ENCODE measurements around the gene IFT122. TPM values are rescaled to one million over a fixed set of nuclear protein-coding genes. Genes with fewer than 3 reads are reported as not detected.

IFT122 gene
- total RNA-seq, 1 donor from 2014 or later, result 13.7 TPM

DNA sequence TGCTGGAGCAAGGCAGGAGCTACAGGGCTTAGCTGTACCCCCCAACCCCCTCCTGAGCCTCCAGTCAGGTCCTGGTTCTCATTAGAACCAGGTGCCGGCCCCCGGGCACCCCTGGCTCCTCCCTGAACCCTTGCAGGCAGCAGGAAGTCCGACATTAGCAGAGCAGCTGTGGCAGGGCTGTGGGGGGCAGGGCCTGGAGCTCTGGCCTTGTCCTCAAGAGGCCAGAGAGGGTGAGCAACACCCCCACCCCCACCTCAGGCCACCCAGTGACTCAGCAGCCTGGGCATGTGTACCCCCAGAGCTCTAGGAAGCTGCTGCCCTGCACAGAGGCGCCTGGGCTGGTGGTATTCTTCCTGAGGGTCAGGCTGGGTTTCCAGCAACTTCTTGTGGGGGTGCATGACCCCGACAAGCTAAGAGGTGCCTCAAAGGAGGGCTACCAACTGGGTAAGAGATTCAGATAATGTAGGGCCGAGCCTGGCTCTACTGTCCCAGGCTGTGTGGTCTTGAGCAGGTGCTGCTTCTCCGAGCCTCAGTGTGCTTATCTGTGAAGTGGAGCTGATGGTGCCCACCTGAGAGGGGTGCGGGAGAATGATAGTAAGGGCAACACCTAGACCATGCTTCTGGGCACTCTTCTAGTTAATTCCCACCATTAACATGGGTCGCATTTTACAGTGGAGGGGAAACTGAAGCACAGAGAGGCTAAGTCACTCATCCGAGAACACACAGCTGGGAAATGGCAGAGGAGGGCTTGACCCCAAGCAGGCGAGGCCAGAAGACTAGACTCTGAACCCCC lies 118.9 kb downstream of the IFT122 start:
- H3K4me1 Mint-ChIP-seq, result peaks cover 4% of the 10 kb centered on the region
- DNase-seq, result no peak
- no peaks in the 10 kb centered on the region for H3K9me3 Mint-ChIP-seq
- peaks cover 12% of the 10 kb centered on the region for H3K27me3 Mint-ChIP-seq
- H3K36me3 Mint-ChIP-seq (ENCODE audit: low read depth), result no peaks in the 10 kb centered on the region
- intact Hi-C loops (cut with micrococcal nuclease), result no loop called here
- H3K4me3 Mint-ChIP-seq, result no peak overlapping the region
- no peak overlapping the region for H3K27ac Mint-ChIP-seq

DNA sequence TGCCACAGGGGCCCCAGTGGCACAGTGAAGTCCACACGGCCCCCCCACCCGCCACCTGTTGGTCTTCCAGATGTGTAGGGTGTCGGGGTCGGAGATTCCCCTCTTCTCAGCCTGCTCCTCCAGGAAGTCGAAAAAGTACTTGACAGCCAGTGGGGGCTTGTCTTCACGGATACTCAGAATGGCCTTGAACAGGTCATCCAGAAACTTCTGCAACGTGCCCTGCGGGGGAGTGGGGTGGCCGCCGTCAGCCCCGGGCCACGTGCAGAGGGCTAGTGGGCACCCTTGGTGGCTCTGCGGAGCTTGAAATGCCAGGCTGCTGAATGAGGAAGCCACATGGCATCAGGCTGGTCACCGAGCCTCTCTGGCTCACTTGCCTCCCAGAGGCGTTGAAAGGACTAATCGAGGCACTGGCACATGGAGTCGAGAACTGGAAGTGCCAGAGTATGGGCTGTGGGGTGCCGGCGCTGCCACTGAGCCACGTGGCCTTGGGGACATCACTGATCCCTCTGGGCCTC lies 119.6 kb downstream of the IFT122 start:
- no peaks in the 10 kb centered on the region for H3K9me3 Mint-ChIP-seq
- no peak overlapping the region for H3K27ac Mint-ChIP-seq
- no peak for DNase-seq
- H3K36me3 Mint-ChIP-seq (ENCODE audit: low read depth), result no peaks in the 10 kb centered on the region
- H3K27me3 Mint-ChIP-seq, result peaks cover 8% of the 10 kb centered on the region
- no peak overlapping the region for H3K4me3 Mint-ChIP-seq
- intact Hi-C loops (cut with micrococcal nuclease), result no loop called here
- H3K4me1 Mint-ChIP-seq, result peaks cover 4% of the 10 kb centered on the region

DNA sequence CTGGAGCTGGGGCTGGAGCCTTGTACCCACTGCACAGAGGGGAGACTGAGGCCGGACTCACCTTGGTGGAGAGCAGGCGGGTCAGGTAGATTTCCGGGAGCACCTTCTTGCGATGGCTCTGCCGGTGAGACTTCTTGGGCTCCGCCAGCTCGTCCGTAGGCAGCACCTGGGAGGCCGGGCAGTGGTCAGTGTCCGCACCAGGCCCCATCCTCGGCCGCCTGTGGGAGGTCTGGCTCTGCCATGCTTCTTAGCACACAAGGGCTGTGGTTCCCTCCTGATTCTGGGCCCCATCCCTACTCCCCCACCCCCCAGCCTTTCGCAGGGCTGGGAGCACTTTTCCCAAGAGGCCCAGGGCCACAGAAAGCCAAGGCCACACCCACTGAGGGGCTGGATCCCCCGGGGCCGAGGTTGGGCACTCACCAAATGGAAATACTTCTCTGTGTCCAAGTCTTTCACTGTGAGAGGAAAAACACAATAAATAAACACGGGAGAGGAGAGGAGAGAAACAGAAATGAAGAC lies 120.3 kb downstream of the IFT122 start:
- DNase-seq, result no peak
- intact Hi-C loops (cut with micrococcal nuclease), result no loop called here
- Mint-ChIP-seq H3K4me1 (peaks cover 4% of the 10 kb centered on the region), H3K27me3 (peaks cover 4% of the 10 kb centered on the region), H3K9me3 (no peaks in the 10 kb centered on the region), H3K36me3 (ENCODE audit: low read depth) (no peaks in the 10 kb centered on the region), H3K27ac (no peak overlapping the region), H3K4me3 (no peak overlapping the region)

DNA sequence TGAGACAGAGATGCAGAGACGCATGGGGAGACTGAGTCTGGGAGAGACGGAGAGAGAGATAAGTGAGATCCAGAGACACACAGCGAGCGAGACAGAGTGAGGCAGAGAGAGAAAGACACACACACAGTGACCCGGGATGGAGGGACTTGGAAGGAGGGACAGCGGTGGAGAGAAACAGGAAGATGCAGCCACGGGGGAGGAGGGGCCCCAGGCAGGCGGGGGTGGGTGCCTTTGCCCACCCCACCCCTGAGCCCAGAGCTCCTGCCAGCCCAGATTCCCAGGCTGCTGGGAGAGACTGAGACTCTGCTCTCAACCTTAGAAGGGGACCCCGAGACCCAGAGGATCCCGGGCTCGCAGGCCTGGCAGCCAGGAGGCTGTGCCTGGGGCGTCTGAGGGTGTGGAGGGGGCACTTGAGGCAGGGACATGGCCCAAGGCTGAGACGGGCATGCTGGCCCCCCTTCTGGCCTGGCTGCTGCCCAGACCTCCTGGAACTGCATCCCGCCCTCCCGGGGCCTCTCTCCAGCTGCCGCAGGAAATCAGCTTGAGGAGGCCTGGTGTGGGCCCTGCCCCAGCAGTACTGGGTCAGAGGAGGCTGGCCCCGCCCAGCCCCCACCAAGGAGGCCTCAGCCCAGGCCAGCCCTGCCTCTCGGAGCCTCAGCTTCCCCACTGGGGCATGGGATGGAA lies 121.0 kb downstream of the IFT122 start:
- H3K4me1 Mint-ChIP-seq, result peaks cover 4% of the 10 kb centered on the region

DNA sequence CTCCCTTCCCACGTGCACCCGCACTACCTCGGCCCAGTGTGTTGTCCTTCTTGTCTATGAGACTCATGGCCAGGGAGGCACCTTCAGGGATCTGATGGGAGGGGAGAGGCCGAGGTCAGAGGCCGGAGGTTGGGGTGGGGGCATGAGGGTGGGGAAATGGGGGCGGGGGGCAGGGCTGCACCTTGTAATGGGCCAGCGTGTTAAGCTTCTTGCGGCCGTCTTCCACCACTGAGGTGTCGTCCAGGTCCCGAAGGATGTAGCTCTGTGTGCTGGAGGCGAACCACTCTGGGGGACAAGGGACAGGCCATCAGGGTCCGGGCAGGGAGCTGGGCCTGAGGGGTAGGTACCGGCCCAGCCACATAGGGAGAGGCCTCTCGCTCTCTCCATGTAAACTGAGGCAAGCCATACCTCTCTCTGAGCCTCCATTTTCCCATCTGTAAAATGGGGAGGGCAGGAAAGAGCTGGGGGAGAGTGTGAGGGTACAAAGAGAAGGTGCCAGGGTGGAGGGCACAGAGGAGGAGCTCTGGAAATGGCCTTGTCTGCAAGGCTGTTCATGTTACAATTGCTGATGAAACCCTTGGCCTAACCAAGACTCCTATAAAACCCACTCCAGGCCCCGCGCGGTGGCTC lies 121.7 kb downstream of the IFT122 start:
- Mint-ChIP-seq H3K27ac (no peak overlapping the region), H3K4me3 (no peak overlapping the region), H3K27me3 (peaks cover 4% of the 10 kb centered on the region), H3K4me1 (peaks cover 4% of the 10 kb centered on the region), H3K36me3 (ENCODE audit: low read depth) (no peaks in the 10 kb centered on the region), H3K9me3 (no peaks in the 10 kb centered on the region)
- intact Hi-C loops (cut with micrococcal nuclease), result no loop called here
- DNase-seq, result no peak

More for the DNA sequence above, 121.0 kb downstream of the IFT122 start:
- Mint-ChIP-seq H3K27ac (no peak overlapping the region), H3K4me3 (no peak overlapping the region), H3K27me3 (peaks cover 4% of the 10 kb centered on the region), H3K36me3 (ENCODE audit: low read depth) (no peaks in the 10 kb centered on the region), H3K9me3 (no peaks in the 10 kb centered on the region)
- intact Hi-C loops (cut with micrococcal nuclease), result no loop called here
- no peak for DNase-seq

DNA sequence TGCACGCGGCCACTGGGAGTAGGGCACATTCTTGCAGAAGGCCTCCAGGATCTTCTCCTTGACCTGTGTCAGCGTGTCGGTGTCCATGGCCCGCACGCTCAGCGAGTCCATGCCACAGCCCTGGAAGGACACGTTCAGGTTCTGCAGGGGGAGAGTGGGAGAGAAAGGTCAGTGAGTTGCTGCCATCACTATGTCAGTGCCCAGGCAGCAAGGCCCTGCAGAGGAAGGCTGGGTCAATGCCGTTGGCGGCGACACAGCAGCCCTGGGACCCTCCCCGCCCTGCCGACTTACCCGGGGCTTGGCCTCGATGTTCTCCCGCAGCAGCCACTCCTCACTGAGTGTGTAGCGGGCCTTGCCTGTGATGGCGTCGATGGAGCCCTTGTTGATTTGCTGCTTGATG lies 122.8 kb downstream of the IFT122 start:
- H3K36me3 Mint-ChIP-seq (ENCODE audit: low read depth), result no peaks in the 10 kb centered on the region
- DNase-seq, result no peak
- no peaks in the 10 kb centered on the region for H3K9me3 Mint-ChIP-seq
- peaks cover 4% of the 10 kb centered on the region for H3K27me3 Mint-ChIP-seq
- no peak overlapping the region for H3K4me3 Mint-ChIP-seq
- no peak overlapping the region for H3K27ac Mint-ChIP-seq
- intact Hi-C loops (cut with micrococcal nuclease), result no loop called here
- H3K4me1 Mint-ChIP-seq, result peaks cover 4% of the 10 kb centered on the region

DNA sequence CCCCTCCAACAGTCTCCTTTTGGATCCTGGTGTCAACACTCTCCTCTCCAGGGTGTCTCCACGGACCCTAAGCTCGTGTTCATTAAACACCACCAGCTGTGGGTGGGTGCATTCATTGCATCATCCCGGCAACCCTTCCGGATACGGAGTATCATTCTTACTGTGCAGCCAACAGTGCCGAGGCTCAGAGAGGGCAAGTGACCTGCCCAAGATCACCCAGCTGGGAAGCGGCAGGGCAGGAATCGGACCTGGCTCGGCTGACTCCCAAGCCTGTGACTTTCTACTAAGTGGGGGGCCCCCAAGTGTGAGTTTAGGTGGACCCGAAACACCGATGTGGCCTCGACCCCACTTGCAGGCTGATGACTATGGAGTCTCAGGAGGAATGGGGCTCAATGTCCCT lies 123.3 kb downstream of the IFT122 start:
- Mint-ChIP-seq H3K36me3 (ENCODE audit: low read depth) (no peaks in the 10 kb centered on the region), H3K27ac (no peak overlapping the region), H3K4me1 (peaks cover 3% of the 10 kb centered on the region), H3K4me3 (no peak overlapping the region), H3K9me3 (no peaks in the 10 kb centered on the region), H3K27me3 (peaks cover 1% of the 10 kb centered on the region)
- DNase-seq, result no peak
- intact Hi-C loops (cut with micrococcal nuclease), result no loop called here

DNA sequence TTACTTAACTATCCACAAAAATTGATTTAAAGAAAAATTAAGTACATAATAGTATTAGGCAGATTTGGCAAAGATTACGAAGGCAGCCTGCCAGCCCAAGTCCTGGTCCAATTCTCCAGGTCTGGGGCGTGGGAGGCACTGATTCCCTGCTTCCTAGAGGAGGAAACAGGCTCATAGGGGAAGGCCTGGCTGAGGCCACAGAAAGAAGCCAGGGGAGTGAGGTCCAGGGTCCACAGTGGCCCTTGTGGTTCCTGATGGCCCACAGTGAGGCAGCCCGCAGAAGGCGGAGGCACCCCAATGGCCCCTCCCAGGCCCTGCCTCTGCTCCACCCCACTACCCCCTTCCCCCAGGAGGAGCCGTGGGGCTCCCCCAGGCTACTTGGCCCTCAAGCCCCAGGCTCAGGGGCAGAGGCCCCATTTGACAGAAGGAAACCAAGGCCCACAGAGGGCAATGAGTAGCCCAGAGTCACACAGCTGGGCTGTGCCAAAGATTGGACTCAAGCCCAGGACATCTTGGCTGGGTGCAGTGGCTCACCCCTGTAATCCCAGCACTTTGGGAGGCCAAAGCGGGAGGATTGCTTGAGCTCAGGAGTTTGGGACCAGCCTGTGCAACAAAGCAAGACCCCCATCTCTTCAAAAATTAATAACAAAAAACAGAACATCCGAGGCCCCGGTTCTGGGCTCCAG lies 124.0 kb downstream of the IFT122 start:
- H3K27me3 Mint-ChIP-seq, result no peaks in the 10 kb centered on the region

DNA sequence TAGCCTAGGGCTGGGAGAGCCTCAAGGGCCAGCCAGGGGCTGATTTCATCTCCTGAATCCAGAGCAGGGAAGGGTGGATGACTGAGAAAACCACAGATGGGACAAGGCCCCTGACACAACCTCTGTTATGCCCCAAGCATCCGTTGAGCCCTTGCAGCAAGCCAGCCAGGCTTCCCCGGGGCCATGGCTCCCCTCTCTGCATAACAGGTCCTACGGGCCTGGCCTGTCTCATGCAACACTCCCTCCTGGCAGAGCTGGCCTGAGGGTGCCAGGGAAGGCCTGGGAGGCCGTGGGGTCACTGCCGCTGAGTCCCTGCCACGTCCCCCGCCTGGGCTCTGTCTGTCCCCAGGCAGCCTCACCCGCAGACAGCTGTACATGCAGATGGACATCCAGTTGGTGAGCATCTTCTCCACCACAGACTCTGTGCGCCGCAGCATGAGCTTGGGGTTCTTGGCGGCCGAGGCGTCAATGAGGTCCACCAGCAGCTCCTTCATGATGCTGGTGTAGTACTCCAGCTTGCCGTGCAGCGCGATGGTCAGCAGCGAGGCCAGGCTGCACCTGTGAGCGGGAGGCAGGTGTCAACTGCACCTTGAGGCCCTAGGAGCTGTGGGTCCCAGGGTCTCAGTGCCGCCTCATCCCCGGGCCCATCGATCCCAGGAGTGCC lies 125.1 kb downstream of the IFT122 start:
- H3K9me3 Mint-ChIP-seq, result no peaks in the 10 kb centered on the region
- H3K4me1 Mint-ChIP-seq, result peaks cover 2% of the 10 kb centered on the region
- no peaks in the 10 kb centered on the region for H3K27me3 Mint-ChIP-seq
- H3K27ac Mint-ChIP-seq, result no peak overlapping the region
- DNase-seq, result no peak
- intact Hi-C loops (cut with micrococcal nuclease), result no loop called here
- no peak overlapping the region for H3K4me3 Mint-ChIP-seq
- H3K36me3 Mint-ChIP-seq (ENCODE audit: low read depth), result no peaks in the 10 kb centered on the region

More for the DNA sequence above, 124.0 kb downstream of the IFT122 start:
- Mint-ChIP-seq H3K36me3 (ENCODE audit: low read depth) (no peaks in the 10 kb centered on the region), H3K27ac (no peak overlapping the region), H3K9me3 (no peaks in the 10 kb centered on the region), H3K4me1 (peaks cover 2% of the 10 kb centered on the region), H3K4me3 (no peak overlapping the region)
- DNase-seq, result no peak
- intact Hi-C loops (cut with micrococcal nuclease), result no loop called here

DNA sequence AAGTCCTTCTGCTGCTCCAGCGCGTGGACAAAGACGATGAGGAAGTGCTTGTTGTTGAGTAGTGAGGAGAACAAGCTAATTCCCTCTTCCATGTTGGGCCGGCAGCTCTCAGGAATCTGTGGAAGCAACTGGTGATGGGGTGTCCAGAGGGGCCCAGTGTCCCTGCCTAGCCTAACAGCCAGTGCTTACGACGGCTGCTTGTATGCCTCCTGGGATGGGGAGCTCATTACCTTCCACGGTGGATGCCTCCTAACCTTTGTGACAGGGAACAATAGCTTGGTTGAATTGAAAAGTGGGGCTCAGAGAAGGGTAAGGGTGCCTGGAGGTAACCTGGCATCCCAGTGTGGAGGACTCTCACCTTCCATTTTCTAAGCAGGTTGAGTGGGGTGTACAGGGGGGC lies 125.9 kb downstream of the IFT122 start:
- H3K9me3 Mint-ChIP-seq, result no peaks in the 10 kb centered on the region
- DNase-seq, result no peak
- intact Hi-C loops (cut with micrococcal nuclease), result no loop called here
- no peaks in the 10 kb centered on the region for H3K27me3 Mint-ChIP-seq
- H3K4me3 Mint-ChIP-seq, result no peak overlapping the region
- no peaks in the 10 kb centered on the region for H3K36me3 Mint-ChIP-seq (ENCODE audit: low read depth)
- H3K27ac Mint-ChIP-seq, result no peak overlapping the region
- H3K4me1 Mint-ChIP-seq, result no peaks in the 10 kb centered on the region

DNA sequence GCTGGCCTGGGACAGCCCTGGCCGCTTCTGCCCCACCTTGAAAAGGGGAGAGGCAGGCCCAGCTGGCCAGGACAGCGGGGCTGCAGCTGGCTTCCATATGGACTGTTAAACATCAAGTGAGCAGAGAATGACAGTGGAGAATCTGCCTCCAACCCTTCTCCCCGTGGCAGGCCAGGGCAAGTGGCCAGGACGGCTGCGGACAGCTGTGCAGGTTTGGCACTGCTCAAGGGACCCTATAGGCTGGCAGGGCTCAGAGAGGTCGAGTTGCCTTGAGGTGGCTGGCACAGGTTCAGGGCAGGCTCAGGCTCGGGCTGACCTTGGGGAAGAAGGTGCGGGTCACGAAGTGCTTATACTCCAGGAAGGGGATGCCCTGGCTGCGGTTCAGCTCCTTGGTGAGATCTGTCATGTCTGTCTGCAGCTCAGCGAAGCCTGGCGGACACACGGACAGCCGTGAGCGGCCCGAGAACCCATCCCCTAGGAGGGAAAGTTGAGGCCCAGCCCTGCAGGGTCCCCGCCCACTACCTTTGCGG lies 127.2 kb downstream of the IFT122 start:
- Mint-ChIP-seq H3K27ac (no peak overlapping the region), H3K36me3 (ENCODE audit: low read depth) (no peaks in the 10 kb centered on the region), H3K9me3 (no peaks in the 10 kb centered on the region), H3K27me3 (no peaks in the 10 kb centered on the region), H3K4me1 (no peaks in the 10 kb centered on the region), H3K4me3 (no peak overlapping the region)
- DNase-seq, result no peak
- intact Hi-C loops (cut with micrococcal nuclease), result no loop called here

DNA sequence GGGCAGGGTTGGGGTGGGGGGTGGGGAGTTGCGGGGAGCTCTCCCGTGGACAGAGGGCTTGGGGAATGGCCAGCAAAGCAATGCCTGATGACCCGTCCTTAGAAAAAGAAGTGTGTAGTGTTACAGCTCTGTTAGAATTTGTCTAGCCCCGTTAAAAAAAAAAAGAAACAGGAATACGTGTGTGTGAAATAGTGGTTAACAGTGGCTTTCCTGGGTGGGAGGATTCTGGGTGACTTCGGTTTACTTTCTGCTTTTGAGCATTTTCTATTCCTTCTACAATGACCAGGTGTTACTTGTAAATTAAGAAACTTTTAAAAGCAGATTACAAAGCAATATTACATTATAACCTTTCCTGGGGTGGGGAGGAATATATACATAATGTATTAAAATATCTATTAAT lies 127.9 kb downstream of the IFT122 start:
- no peaks in the 10 kb centered on the region for H3K36me3 Mint-ChIP-seq (ENCODE audit: low read depth)
- no peak overlapping the region for H3K4me3 Mint-ChIP-seq
- H3K9me3 Mint-ChIP-seq, result no peaks in the 10 kb centered on the region
- H3K27ac Mint-ChIP-seq, result no peak overlapping the region
- no peaks in the 10 kb centered on the region for H3K27me3 Mint-ChIP-seq
- H3K4me1 Mint-ChIP-seq, result no peaks in the 10 kb centered on the region
- DNase-seq, result no peak
- intact Hi-C loops (cut with micrococcal nuclease), result no loop called here

DNA sequence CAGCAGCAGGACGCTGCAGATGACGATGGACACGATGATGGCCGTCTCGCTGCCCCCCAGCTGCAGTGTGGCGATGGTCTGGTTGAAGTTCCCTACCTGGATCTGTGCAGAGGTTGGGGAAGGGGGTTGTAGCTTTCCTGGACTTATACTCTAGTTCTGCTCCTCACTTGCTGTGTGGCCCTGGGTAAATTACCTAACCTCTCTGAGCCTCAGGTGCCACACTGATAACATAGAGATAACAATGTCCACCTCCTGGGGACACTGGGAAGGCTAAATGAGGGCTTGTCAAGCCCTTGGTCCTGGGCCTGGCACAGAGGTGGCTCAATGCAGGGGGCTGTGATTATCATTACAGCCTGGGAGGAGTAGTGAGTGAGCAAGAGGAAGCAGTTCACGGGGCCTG lies 129.8 kb downstream of the IFT122 start:
- Mint-ChIP-seq H3K36me3 (ENCODE audit: low read depth) (no peaks in the 10 kb centered on the region), H3K4me1 (no peaks in the 10 kb centered on the region), H3K27ac (no peak overlapping the region), H3K9me3 (no peaks in the 10 kb centered on the region), H3K4me3 (no peak overlapping the region), H3K27me3 (no peaks in the 10 kb centered on the region)
- intact Hi-C loops (cut with micrococcal nuclease), result no loop called here
- no peak for DNase-seq
